HepG2 (cell line): ENCODE data around the gene AKNA. TPM values are rescaled to one million over a fixed set of nuclear protein-coding genes. Genes with fewer than 3 reads are reported as not detected.

Experiments used
- ATAC-seq: fragments of 200-7000 bp; cut with Tn5 transposase; 3 replicates; pipeline ENCODE4 v1.9.1; 2020; ENCODE audit warnings: mild to moderate bottlenecking, moderate library complexity
- BruUV-seq: library from RNA; stranded (reverse); fragments of 400-500 nt; replicated peaks from 2 replicates; lab custom pipeline; 2021; lab: Mats Ljungman, UMichigan
- CTCF ChIA-PET: fragments of 300-600 bp; formaldehyde crosslinking; extraction: SDS; loops from one replicate; lab custom pipeline; 2021; ENCODE audit warnings: low total read pairs, inconsistent platforms, low intra/inter-chr PET ratio; lab: Yijun Ruan, JAX
- POLR2A ChIA-PET: fragments of 350-600 bp; sonication (Branson Sonifier 250); formaldehyde crosslinking; loops from one replicate; lab custom pipeline; 2020; ENCODE audit warnings: antibody characterized with exemption, inconsistent platforms; lab: Yijun Ruan, JAX
- DNase-seq: peaks from one replicate; pipeline ENCODE4 v3.0.0-alpha.2; 2015; ENCODE audit warnings: low spot score
- FAIRE-seq: peaks from 3 replicates; lab custom pipeline; 2011; peaks lifted over from hg19 to GRCh38; lab: Jason Lieb, UNC
- H2AFZ ChIP-seq: one replicate; pipeline ENCODE4 v1.6.1; 2011; ENCODE audit warnings: low read length, inconsistent platforms
- H3K27ac ChIP-seq: fragments of 300-600 bp; 3 replicates; pipeline ENCODE4 v1.8.0; 2011; ENCODE audit warnings: mixed run types, mild to moderate bottlenecking, mixed read lengths, low read length, inconsistent platforms; ENCODE audit not compliant: insufficient read depth; ENCODE audit errors: extremely low read length
- H3K27me3 ChIP-seq, 2 experiments: fragments of 200-600 bp in 1 of 2; 2 replicates in 1 of 2; 3 replicates in 1 of 2; pipeline versions ENCODE4 v1.6.0 to v1.8.0; 2011; ENCODE audit warnings: low read length in 2 of 2, mild to moderate bottlenecking in 2 of 2, moderate library complexity in 2 of 2, inconsistent platforms in 1 of 2; ENCODE audit not compliant: insufficient read depth in 2 of 2, control insufficient read depth in 1 of 2
- H3K36me3 ChIP-seq, 2 experiments: fragments of 200-600 bp in 1 of 2; replicated peaks in 1 of 2; 2 replicates in 1 of 2; 3 replicates in 1 of 2; pipeline versions ENCODE4 v1.5.1 to v1.8.0; 2011; ENCODE audit warnings: low read length in 2 of 2, inconsistent platforms in 1 of 2; ENCODE audit not compliant: insufficient read depth in 2 of 2, control insufficient read depth in 1 of 2
- H3K4me1 ChIP-seq: 2 replicates; pipeline ENCODE4 v1.5.1; 2012; ENCODE audit warnings: low read length, inconsistent platforms; ENCODE audit not compliant: insufficient read depth
- H3K4me2 ChIP-seq: 2 replicates; pipeline ENCODE4 v1.6.0; 2011; ENCODE audit warnings: low read depth, low read length, inconsistent platforms
- H3K4me3 ChIP-seq, 3 experiments: fragments of 200-600 bp in 1 of 3; sonication (generic), shearing (Covaris generic) in 1 of 3; replicated peaks in 1 of 3; 2 replicates each; pipeline ENCODE4 v1.5.1; 2011 to 2016; ENCODE audit warnings: low read length in 3 of 3, inconsistent platforms in 2 of 3, low read depth in 2 of 3, mild to moderate bottlenecking in 2 of 3, control low read depth in 1 of 3, mixed read lengths in 1 of 3; ENCODE audit not compliant: insufficient read depth in 1 of 3
- H3K79me2 ChIP-seq: one replicate; pipeline ENCODE4 v1.6.1; 2011; ENCODE audit warnings: low read length, inconsistent platforms; ENCODE audit not compliant: insufficient read depth
- H3K9ac ChIP-seq: 2 replicates; pipeline ENCODE4 v1.6.0; 2011; ENCODE audit warnings: mild to moderate bottlenecking, low read depth, low read length, inconsistent platforms; ENCODE audit not compliant: insufficient read depth
- H3K9me3 ChIP-seq: 2 replicates; pipeline ENCODE4 v1.5.1; 2012; ENCODE audit warnings: mild to moderate bottlenecking, low read length
- H4K20me1 ChIP-seq: 2 replicates; pipeline ENCODE4 v1.6.0; 2011; ENCODE audit warnings: inconsistent platforms, mild to moderate bottlenecking, low read length, moderate library complexity; ENCODE audit not compliant: insufficient read depth
- AGO2 ChIP-seq: fragments of 200-400 bp; formaldehyde crosslinking; optimal IDR thresholded peaks from 2 replicates; pipeline ENCODE3; 2017; ENCODE audit warnings: mild to moderate bottlenecking, low read depth, low read length, moderate library complexity
- RBM22 ChIP-seq: fragments of 200-400 bp; formaldehyde crosslinking; optimal IDR thresholded peaks from 2 replicates; pipeline ENCODE3; 2017; ENCODE audit warnings: mild to moderate bottlenecking, low read length, moderate library complexity
- RNF219 ChIP-seq: sonication (generic); formaldehyde crosslinking; IDR thresholded peaks from 2 replicates; pipeline ENCODE4 v1.5.0; 2020; ENCODE audit warnings: mild to moderate bottlenecking, missing genetic modification reagents
- SMYD3 ChIP-seq: sonication (generic); formaldehyde crosslinking; IDR thresholded peaks from 2 replicates; pipeline ENCODE4 v1.8.1; 2023; ENCODE audit warnings: mild to moderate bottlenecking, missing genetic modification reagents
- SOX6 ChIP-seq, 2 experiments: fragments of 450-650 bp in 1 of 2; sonication (generic) in 1 of 2; formaldehyde crosslinking in 1 of 2; IDR thresholded peaks; 2 replicates each; pipeline versions ENCODE4 v1.4.0 to v1.6.1; 2017 to 2020; ENCODE audit warnings: antibody characterized with exemption in 1 of 2, mild to moderate bottlenecking in 1 of 2, missing genetic modification reagents in 1 of 2
- ZNF740 ChIP-seq: sonication (generic); formaldehyde crosslinking; IDR thresholded peaks from 2 replicates; pipeline ENCODE4 v1.4.0; 2020; ENCODE audit warnings: missing genetic modification reagents
- WGBS: methylation state at CpG from one replicate; pipeline ENCODE4 v1.1.6; 2017; ENCODE audit warnings: low lambda C conversion rate; 5-methylcytosine and 5-hydroxymethylcytosine counted together
- in situ Hi-C: cut with HindIII; loops from 2 replicates; pipeline ENCODE4 v1.10.0; 2017; ENCODE audit warnings: low pct_unique_long_range_greater_than_20kb; ENCODE audit not compliant: extremely low pct_ligation_motif_present
- intact Hi-C: fragments of 100-400 bp; cut with micrococcal nuclease; formaldehyde crosslinking; loops from one replicate; pipeline ENCODE4 v1.10.0; 2022; ENCODE audit not compliant: unreplicated experiment
- polyA plus RNA-seq, 8 experiments: library from polyadenylated mRNA; depleted of rRNA in 3 of 8; stranded (reverse) in 7 of 8; unstranded in 1 of 8; fragments of >200 nt; fragmentation: Illumina TruSeq in 4 of 8; extraction: Trizol in 4 of 8; gene quantifications; 2 replicates each; pipeline versions ENCODE4 v1.2.1 to v1.2.3, GENCODE V29; 2011 to 2016; ENCODE audit warnings: low read depth in 4 of 8, missing spikeins in 1 of 8, mixed read lengths in 1 of 8; ENCODE audit not compliant: insufficient read depth in 1 of 8
- total RNA-seq, 5 experiments: library from RNA; depleted of rRNA; stranded (reverse); fragments of >200 nt; fragmentation: Illumina TruSeq; extraction: Trizol; gene quantifications; 2 replicates each; pipeline ENCODE4 v1.2.3, GENCODE V29; 2016; ENCODE audit warnings: low read depth in 1 of 5

The AKNA gene
- total and polyA plus RNA-seq, 2 of the 13 experiments (the other 11 are each of a cell fraction or from before 2014, with no cell fraction given): 3.0 to 3.1 TPM

- TF ChIP-seq SOX6 (IDR thresholded peaks at IDR 0.05) (no peak), SOX6 (CRISPR knock-in tag; IDR thresholded peaks at IDR 0.05) (no peak)
- no peaks in the 10 kb centered on the region for H3K79me2 ChIP-seq
- no peak overlapping the region for H3K4me3 ChIP-seq
- no peak for FAIRE-seq
- no peak for DNase-seq
- in situ Hi-C loops: no loop called here
- H3K4me2 ChIP-seq: no peak overlapping the region
- ATAC-seq: no peak
- H4K20me1 ChIP-seq: no peaks in the 10 kb centered on the region
- no peak overlapping the region for H3K9ac ChIP-seq
- no peak overlapping the region for H3K27ac ChIP-seq
- no peaks in the 10 kb centered on the region for H3K4me1 ChIP-seq
- intact Hi-C loops: no loop called here
- CTCF ChIA-PET: no interaction called here
- H3K36me3 ChIP-seq: peaks cover 51 to 80% of the 10 kb centered on the region in 2 experiments
- POLR2A ChIA-PET: interaction anchor here (1.4 kb wide), 1 partner anchor 205 kb away, joined by 3 read pairs; no protein-coding TSS in a partner anchor
- 97% methylated on average over 11 of the region's 15 CpGs for WGBS
- H3K27me3 ChIP-seq: no peaks in the 10 kb centered on the region
- BruUV-seq: no TSS peak
- H3K9me3 ChIP-seq: no peaks in the 10 kb centered on the region
- H2AFZ ChIP-seq: no peak overlapping the region
These were observed 100.0 kb downstream of the AKNA start for GRCh38 chr9:114287763-114288192.

- intact Hi-C loops (no loop called here), in situ Hi-C loops (no loop called here)
- Histone ChIP-seq H4K20me1 (no peaks in the 10 kb centered on the region), H3K27ac (no peak overlapping the region), H3K79me2 (no peaks in the 10 kb centered on the region), H2AFZ (no peak overlapping the region), H3K9ac (no peak overlapping the region), H3K4me2 (no peak overlapping the region), H3K27me3 (no peaks in the 10 kb centered on the region), H3K36me3 (peaks cover 50 to 80% of the 10 kb centered on the region in 2 experiments), H3K9me3 (no peaks in the 10 kb centered on the region), H3K4me3 (no peak overlapping the region), H3K4me1 (no peaks in the 10 kb centered on the region)
- FAIRE-seq (no peak), ATAC-seq (no peak), DNase-seq (no peak)
- BruUV-seq: no TSS peak
- ChIA-PET CTCF (no interaction called here), POLR2A (interaction anchor here (1.4 kb wide), 1 partner anchor 205 kb away, joined by 3 read pairs; no protein-coding TSS in a partner anchor)
- 96% methylated on average over 14 of the region's 16 CpGs for WGBS
- TF ChIP-seq ZNF740 (CRISPR knock-in tag): peak; percentile 35; the same call in 1 of the 2 replicates
- TF ChIP-seq RBM22: peak; percentile 52
- peak; percentile 58 for TF ChIP-seq AGO2
- no peak for TF ChIP-seq SMYD3
- no peak for TF ChIP-seq RNF219 (CRISPR knock-in tag)
These were observed 100.6 kb downstream of the AKNA start for GRCh38 chr9:114287001-114287762.
